ENCODE measurements around the gene FBLN1. TPM values are rescaled to one million over a fixed set of nuclear protein-coding genes. Genes with fewer than 3 reads are reported as not detected.
"Not testable (repeated sequence)": the region's sequence is repeated elsewhere in the genome, so short reads cannot be mapped to it uniquely, and the experiment has no call there.

FBLN1 gene
- total and polyA plus RNA-seq, 2 of the 8 experiments (the other 6 are each of a cell fraction or from before 2014, with no cell fraction given) = 159 to 168 TPM

DNA sequence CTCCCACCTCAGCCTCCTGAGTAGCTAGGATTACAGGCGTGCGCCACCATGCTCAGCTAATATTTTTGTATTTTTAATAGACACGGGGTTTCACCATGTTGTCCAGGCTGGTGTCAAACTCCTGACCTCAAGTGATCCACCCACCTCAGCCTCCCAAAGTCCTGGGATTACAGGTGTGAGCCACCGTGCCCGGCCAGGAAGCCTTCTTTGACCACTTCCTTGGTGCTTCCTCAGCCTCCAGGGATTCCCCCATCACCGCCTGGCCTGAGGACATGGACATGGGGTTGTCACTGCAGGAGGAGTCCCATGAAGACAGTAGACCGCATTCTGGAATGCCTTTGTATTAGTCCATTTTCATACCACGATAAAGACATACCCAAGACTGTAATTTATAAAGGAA, 8.4 kb upstream of the FBLN1 start:
- H3K27ac ChIP-seq (ENCODE audit: low read depth, low read length); DNase-seq (ENCODE audit: low read depth in 1 of 2, low spot score in 2 of 2); H3K18ac ChIP-seq (ENCODE audit: extremely low read depth, low read length); H2BK5ac ChIP-seq (ENCODE audit: low read depth, low read length); H3K14ac ChIP-seq (ENCODE audit: insufficient read length); H3K9ac ChIP-seq (replicated peaks in 1 of 4; ENCODE audit: extremely low read depth in 1 of 4, low read depth in 3 of 4, low read length in 3 of 4); H3K27me3 ChIP-seq (replicated peaks in 1 of 4; ENCODE audit: control insufficient read depth in 3 of 4, extremely low read depth in 1 of 4, insufficient read depth in 3 of 4, low read length in 3 of 4); H4K91ac ChIP-seq (replicated peaks; ENCODE audit: insufficient read length, low read length); H2AK5ac ChIP-seq (ENCODE audit: low read depth, low read length); H3K4me1 ChIP-seq (replicated peaks in 1 of 4; ENCODE audit: control insufficient read depth in 3 of 4, insufficient read depth in 4 of 4, low read length in 3 of 4); H2BK15ac ChIP-seq (ENCODE audit: low read length); H4K20me1 ChIP-seq (replicated peaks in 1 of 2; ENCODE audit: control insufficient read depth in 1 of 2, insufficient read depth in 2 of 2, low read length in 2 of 2); H2BK20ac ChIP-seq (ENCODE audit: low read length); H3K4ac ChIP-seq (replicated peaks; ENCODE audit: insufficient read length, low read depth, low read length); H3K9me3 ChIP-seq (ENCODE audit: insufficient read depth in 2 of 2, low read depth in 1 of 2, low read length in 1 of 2); H2BK120ac ChIP-seq (replicated peaks; ENCODE audit: low read depth, low read length); H3K36me3 ChIP-seq (ENCODE audit: control insufficient read depth in 2 of 4, insufficient read depth in 4 of 4, low read length in 3 of 4); H3K79me2 ChIP-seq (ENCODE audit: control insufficient read depth in 1 of 2, insufficient read depth in 2 of 2, low read length in 2 of 2); H3K23ac ChIP-seq (ENCODE audit: insufficient read length); H3K79me1 ChIP-seq (ENCODE audit: low read depth, low read length); H3K4me3 ChIP-seq (ENCODE audit: extremely low read depth in 1 of 4, insufficient read depth in 2 of 4, low read depth in 3 of 4, low read length in 4 of 4); H2BK12ac ChIP-seq (ENCODE audit: low read depth, low read length); H4K5ac ChIP-seq (ENCODE audit: insufficient read length, low read depth, low read length); H2AFZ ChIP-seq (ENCODE audit: low read length); H3K56ac ChIP-seq (replicated peaks; ENCODE audit: insufficient read length, low read depth, low read length); FAIRE-seq; H4K8ac ChIP-seq (ENCODE audit: extremely low read depth, insufficient read depth, low read length); H3K23me2 ChIP-seq (ENCODE audit: low read depth, low read length); H3K4me2 ChIP-seq (ENCODE audit: insufficient read depth in 1 of 2, low read depth in 2 of 2, low read length in 2 of 2): not testable (repeated sequence)
- POLR2A ChIA-PET (ENCODE audit: partially characterized antibody) = interaction anchor here (1.1 kb wide), 1 partner anchor 9 kb away, joined by 3 read pairs; the partner anchor contains the start of gene FBLN1
- CTCF ChIA-PET (ENCODE audit: partially characterized antibody) = interaction anchor here (1.2 kb wide), 1 partner anchor 57 kb away, joined by 3 read pairs; no protein-coding TSS in a partner anchor
- WGBS, 2 experiments (ENCODE audit: extremely low coverage in 1 of 2, insufficient coverage in 1 of 2, insufficient read length in 1 of 2, insufficient replicate concordance in 2 of 2, low coverage in 1 of 2, low lambda C conversion rate in 2 of 2, missing lambda C conversion rate in 1 of 2) = 88% methylated on average over 8 of the region's 8 CpGs; no CpG with 5 or more reads in 1 of the 2 experiments

DNA sequence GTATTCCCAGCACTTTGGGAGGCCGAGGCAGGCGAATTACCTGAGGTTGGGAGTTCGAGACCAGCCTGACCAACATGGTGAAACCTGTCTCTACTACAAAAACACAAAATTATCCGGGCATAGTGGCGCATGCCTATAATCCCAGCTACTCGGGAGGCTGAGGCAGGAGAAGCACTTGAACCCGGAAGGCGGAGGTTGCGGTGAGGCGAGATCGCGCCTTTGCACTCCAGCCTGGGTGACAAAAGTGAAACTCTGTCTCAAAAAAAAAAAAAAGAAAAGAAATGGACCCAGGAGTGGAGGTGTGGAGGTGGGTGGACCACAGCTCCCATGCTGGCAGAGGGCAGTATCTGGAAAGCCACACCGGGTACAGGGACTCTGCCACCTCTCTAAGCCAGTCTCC, 7.1 kb upstream of the FBLN1 start:
- H3K14ac ChIP-seq (ENCODE audit: insufficient read length); H3K4me3 ChIP-seq (ENCODE audit: extremely low read depth in 1 of 4, insufficient read depth in 2 of 4, low read depth in 3 of 4, low read length in 4 of 4); H3K79me1 ChIP-seq (ENCODE audit: low read depth, low read length); H4K5ac ChIP-seq (ENCODE audit: insufficient read length, low read depth, low read length); FAIRE-seq; H4K20me1 ChIP-seq (replicated peaks in 1 of 2; ENCODE audit: control insufficient read depth in 1 of 2, insufficient read depth in 2 of 2, low read length in 2 of 2); H3K27ac ChIP-seq (ENCODE audit: low read depth, low read length); H3K23ac ChIP-seq (ENCODE audit: insufficient read length); H3K18ac ChIP-seq (ENCODE audit: extremely low read depth, low read length); H3K9me3 ChIP-seq (ENCODE audit: insufficient read depth in 2 of 2, low read depth in 1 of 2, low read length in 1 of 2); H3K23me2 ChIP-seq (ENCODE audit: low read depth, low read length); H2BK15ac ChIP-seq (ENCODE audit: low read length); H2BK120ac ChIP-seq (replicated peaks; ENCODE audit: low read depth, low read length); DNase-seq (ENCODE audit: low read depth in 1 of 2, low spot score in 2 of 2); H3K36me3 ChIP-seq (ENCODE audit: control insufficient read depth in 2 of 4, insufficient read depth in 4 of 4, low read length in 3 of 4); H2BK5ac ChIP-seq (ENCODE audit: low read depth, low read length); H3K4me2 ChIP-seq (ENCODE audit: insufficient read depth in 1 of 2, low read depth in 2 of 2, low read length in 2 of 2); H2AFZ ChIP-seq (ENCODE audit: low read length); H3K56ac ChIP-seq (replicated peaks; ENCODE audit: insufficient read length, low read depth, low read length); H4K8ac ChIP-seq (ENCODE audit: extremely low read depth, insufficient read depth, low read length); H3K79me2 ChIP-seq (ENCODE audit: control insufficient read depth in 1 of 2, insufficient read depth in 2 of 2, low read length in 2 of 2); H2BK20ac ChIP-seq (ENCODE audit: low read length); H3K9ac ChIP-seq (replicated peaks in 1 of 4; ENCODE audit: extremely low read depth in 1 of 4, low read depth in 3 of 4, low read length in 3 of 4); H3K4me1 ChIP-seq (replicated peaks in 1 of 4; ENCODE audit: control insufficient read depth in 3 of 4, insufficient read depth in 4 of 4, low read length in 3 of 4); H3K27me3 ChIP-seq (replicated peaks in 1 of 4; ENCODE audit: control insufficient read depth in 3 of 4, extremely low read depth in 1 of 4, insufficient read depth in 3 of 4, low read length in 3 of 4): not testable (repeated sequence)
- CTCF ChIA-PET (ENCODE audit: partially characterized antibody) = interaction anchor here (1.5 kb wide), 1 partner anchor 34 kb away, joined by 3 read pairs; no protein-coding TSS in a partner anchor
- 96% methylated on average over 3 of the region's 13 CpGs; no CpG with 5 or more reads in 1 of the 2 experiments for WGBS, 2 experiments (ENCODE audit: extremely low coverage in 1 of 2, insufficient coverage in 1 of 2, insufficient read length in 1 of 2, insufficient replicate concordance in 2 of 2, low coverage in 1 of 2, low lambda C conversion rate in 2 of 2, missing lambda C conversion rate in 1 of 2)
- POLR2A ChIA-PET (ENCODE audit: partially characterized antibody) = interaction anchor here (1.4 kb wide), 1 partner anchor 10 kb away, joined by 3 read pairs; no protein-coding TSS in a partner anchor
- Histone ChIP-seq H4K91ac (replicated peaks; ENCODE audit: insufficient read length, low read length) (peak overlapping the region; percentile 87), H2AK5ac (ENCODE audit: low read depth, low read length) (peak overlapping the region; percentile 29; the same call in 1 of the 2 replicates), H2BK12ac (ENCODE audit: low read depth, low read length) (peak overlapping the region; percentile 7; the same call in 1 of the 2 replicates), H3K4ac (replicated peaks; ENCODE audit: insufficient read length, low read depth, low read length) (peak overlapping the region; percentile 44)

Measured in H1 (cell line).